NB4 (cell line): Measurements from ENCODE around the gene DGKB.

Experiments used
- MAX ChIP-seq: IDR thresholded peaks from 2 replicates; pipeline ENCODE4 v1.6.1; 2011; ENCODE audit warnings: low read depth, low read length
- MYC ChIP-seq: IDR thresholded peaks from 2 replicates; pipeline ENCODE4 v1.6.1; 2011; ENCODE audit warnings: low read depth, low read length
- POLR2A ChIP-seq: IDR thresholded peaks from 2 replicates; pipeline ENCODE4 v1.6.1; 2011; ENCODE audit warnings: mild to moderate bottlenecking; ENCODE audit not compliant: insufficient read length; ENCODE audit errors: extremely low read depth
- TF ChIP-seq, protein P1 (sequence below): IDR thresholded peaks from one replicate; pipeline ENCODE4 v1.5.1; 2012; ENCODE audit warnings: low read depth, low read length

DNA sequence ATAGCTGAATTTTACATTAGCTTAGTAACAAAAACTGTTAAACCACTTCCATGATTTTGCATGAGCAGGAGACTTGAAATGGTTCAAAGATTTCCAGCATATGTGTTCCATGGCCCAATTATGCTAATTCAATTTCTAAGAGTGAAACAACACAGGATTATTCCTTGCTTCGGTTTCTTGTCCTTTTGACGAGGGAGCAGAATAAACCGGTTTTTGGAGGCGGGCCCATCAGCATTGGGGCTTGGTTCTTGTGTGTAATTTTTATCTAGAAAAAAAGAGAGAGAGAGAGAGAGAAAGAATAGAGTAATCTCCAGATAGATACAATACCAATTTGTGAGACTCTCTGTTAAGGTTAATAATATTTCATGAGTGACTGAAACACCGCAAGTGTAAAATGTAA, 753.6 kb downstream of the DGKB start:
- TF ChIP-seq, protein P1, sequence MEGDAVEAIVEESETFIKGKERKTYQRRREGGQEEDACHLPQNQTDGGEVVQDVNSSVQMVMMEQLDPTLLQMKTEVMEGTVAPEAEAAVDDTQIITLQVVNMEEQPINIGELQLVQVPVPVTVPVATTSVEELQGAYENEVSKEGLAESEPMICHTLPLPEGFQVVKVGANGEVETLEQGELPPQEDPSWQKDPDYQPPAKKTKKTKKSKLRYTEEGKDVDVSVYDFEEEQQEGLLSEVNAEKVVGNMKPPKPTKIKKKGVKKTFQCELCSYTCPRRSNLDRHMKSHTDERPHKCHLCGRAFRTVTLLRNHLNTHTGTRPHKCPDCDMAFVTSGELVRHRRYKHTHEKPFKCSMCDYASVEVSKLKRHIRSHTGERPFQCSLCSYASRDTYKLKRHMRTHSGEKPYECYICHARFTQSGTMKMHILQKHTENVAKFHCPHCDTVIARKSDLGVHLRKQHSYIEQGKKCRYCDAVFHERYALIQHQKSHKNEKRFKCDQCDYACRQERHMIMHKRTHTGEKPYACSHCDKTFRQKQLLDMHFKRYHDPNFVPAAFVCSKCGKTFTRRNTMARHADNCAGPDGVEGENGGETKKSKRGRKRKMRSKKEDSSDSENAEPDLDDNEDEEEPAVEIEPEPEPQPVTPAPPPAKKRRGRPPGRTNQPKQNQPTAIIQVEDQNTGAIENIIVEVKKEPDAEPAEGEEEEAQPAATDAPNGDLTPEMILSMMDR: no peak
- TF ChIP-seq MAX (no peak), MYC (no peak), POLR2A (no peak)
